Measurements from ENCODE around the gene LDB1. TPM values are rescaled to one million over a fixed set of nuclear protein-coding genes. Genes with fewer than 3 reads are reported as not detected.
A peak's percentile ranks its signal among the peaks of the same experiment; 100 is the strongest.

Gene LDB1
- total RNA-seq, 1 donor from 2014 or later = 46.4 TPM

DNA sequence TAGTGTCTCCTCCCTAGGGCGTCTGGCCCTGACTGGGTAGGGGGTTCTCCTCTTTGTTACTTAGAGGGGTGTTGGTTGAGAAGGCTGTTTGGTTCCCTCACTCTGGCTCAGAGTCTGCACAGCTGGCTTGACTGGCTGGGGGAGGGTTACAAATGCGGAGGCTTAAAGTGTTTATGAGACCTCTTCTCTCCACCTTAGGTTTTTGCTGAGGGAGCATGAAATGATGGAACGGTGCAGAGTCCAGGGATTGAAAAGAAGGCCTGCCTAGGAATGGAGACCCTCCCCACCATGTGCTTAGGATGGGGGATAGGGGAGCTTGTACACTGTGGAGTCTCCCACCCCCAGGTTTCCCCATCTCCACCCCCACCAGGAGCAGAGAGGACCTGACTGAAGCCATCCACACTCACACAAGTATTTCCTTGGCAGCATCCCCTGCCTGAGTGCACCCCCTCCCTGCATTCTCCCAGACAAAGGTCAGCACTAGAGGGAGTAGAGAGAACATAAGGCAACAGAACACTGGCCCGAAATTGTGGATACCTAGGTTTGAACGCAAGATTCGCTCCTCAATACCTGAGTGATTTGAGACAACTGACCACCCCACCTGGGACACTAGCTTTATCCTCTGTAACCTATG is 1.7 kb upstream of the LDB1 start:
- Histone ChIP-seq H3K4me2 (peak overlapping the region; percentile 89), H3K36me3 (no peaks in the 10 kb centered on the region), H3K27ac (no peak overlapping the region), H4K20me1 (ENCODE audit: low read depth) (peaks cover 8% of the 10 kb centered on the region), H3K27me3 (no peaks in the 10 kb centered on the region), H3K4me3 (peak overlapping the region; percentile 81), H3K4me1 (peaks cover 38% of the 10 kb centered on the region), H3K9ac (no peak overlapping the region), H3K9me3 (ENCODE audit: low read depth) (no peaks in the 10 kb centered on the region), H3K79me2 (ENCODE audit: low read depth) (peaks cover 29% of the 10 kb centered on the region), H3F3A (ENCODE audit: low read depth) (peaks cover 63% of the 10 kb centered on the region), H2AFZ (replicated peaks) (no peak overlapping the region)
- no peaks in the 10 kb centered on the region for H3K9me3 Mint-ChIP-seq
- peak overlapping the region; percentile 53 for H3K27ac Mint-ChIP-seq
- peak overlapping the region; percentile 90 for H3K4me3 Mint-ChIP-seq
- TF ChIP-seq, protein P1, sequence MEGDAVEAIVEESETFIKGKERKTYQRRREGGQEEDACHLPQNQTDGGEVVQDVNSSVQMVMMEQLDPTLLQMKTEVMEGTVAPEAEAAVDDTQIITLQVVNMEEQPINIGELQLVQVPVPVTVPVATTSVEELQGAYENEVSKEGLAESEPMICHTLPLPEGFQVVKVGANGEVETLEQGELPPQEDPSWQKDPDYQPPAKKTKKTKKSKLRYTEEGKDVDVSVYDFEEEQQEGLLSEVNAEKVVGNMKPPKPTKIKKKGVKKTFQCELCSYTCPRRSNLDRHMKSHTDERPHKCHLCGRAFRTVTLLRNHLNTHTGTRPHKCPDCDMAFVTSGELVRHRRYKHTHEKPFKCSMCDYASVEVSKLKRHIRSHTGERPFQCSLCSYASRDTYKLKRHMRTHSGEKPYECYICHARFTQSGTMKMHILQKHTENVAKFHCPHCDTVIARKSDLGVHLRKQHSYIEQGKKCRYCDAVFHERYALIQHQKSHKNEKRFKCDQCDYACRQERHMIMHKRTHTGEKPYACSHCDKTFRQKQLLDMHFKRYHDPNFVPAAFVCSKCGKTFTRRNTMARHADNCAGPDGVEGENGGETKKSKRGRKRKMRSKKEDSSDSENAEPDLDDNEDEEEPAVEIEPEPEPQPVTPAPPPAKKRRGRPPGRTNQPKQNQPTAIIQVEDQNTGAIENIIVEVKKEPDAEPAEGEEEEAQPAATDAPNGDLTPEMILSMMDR (IDR thresholded peaks at IDR 0.05) = peak; percentile 30
- TF ChIP-seq EZH2 (IDR thresholded peaks at IDR 0.05) = no peak
- H3K27me3 Mint-ChIP-seq (ENCODE audit: insufficient read depth, low read depth) = peaks cover 8% of the 10 kb centered on the region
- peak; percentile 54 for DNase-seq (ENCODE audit: low spot score)
- H3K36me3 Mint-ChIP-seq = no peaks in the 10 kb centered on the region
- peaks cover 43% of the 10 kb centered on the region for H3K4me1 Mint-ChIP-seq

GRCh38 chr10:102120991-102121738 is 997 bp upstream of the LDB1 start:
- Mint-ChIP-seq H3K27me3 (ENCODE audit: insufficient read depth, low read depth) (peaks cover 10% of the 10 kb centered on the region), H3K36me3 (no peaks in the 10 kb centered on the region), H3K9me3 (no peaks in the 10 kb centered on the region), H3K4me1 (peaks cover 49% of the 10 kb centered on the region), H3K4me3 (peak overlapping the region; percentile 90), H3K27ac (peak overlapping the region; percentile 78)
- Histone ChIP-seq H3K27ac (peak overlapping the region; percentile 91), H3K4me2 (peak overlapping the region; percentile 89), H3F3A (ENCODE audit: low read depth) (peaks cover 69% of the 10 kb centered on the region), H3K9ac (no peak overlapping the region), H3K36me3 (no peaks in the 10 kb centered on the region), H4K20me1 (ENCODE audit: low read depth) (peaks cover 8% of the 10 kb centered on the region), H3K79me2 (ENCODE audit: low read depth) (peaks cover 36% of the 10 kb centered on the region), H3K9me3 (ENCODE audit: low read depth) (no peaks in the 10 kb centered on the region), H3K4me3 (peak overlapping the region; percentile 81), H3K27me3 (no peaks in the 10 kb centered on the region), H2AFZ (replicated peaks) (no peak overlapping the region), H3K4me1 (peaks cover 45% of the 10 kb centered on the region)
- peak; percentile 89 for DNase-seq (ENCODE audit: low spot score)
- no peak for TF ChIP-seq EZH2 (IDR thresholded peaks at IDR 0.05)
- TF ChIP-seq EZH2phosphoT487 (IDR thresholded peaks at IDR 0.05) = no peak
- TF ChIP-seq, protein P1 (IDR thresholded peaks at IDR 0.05) = no peak

DNA sequence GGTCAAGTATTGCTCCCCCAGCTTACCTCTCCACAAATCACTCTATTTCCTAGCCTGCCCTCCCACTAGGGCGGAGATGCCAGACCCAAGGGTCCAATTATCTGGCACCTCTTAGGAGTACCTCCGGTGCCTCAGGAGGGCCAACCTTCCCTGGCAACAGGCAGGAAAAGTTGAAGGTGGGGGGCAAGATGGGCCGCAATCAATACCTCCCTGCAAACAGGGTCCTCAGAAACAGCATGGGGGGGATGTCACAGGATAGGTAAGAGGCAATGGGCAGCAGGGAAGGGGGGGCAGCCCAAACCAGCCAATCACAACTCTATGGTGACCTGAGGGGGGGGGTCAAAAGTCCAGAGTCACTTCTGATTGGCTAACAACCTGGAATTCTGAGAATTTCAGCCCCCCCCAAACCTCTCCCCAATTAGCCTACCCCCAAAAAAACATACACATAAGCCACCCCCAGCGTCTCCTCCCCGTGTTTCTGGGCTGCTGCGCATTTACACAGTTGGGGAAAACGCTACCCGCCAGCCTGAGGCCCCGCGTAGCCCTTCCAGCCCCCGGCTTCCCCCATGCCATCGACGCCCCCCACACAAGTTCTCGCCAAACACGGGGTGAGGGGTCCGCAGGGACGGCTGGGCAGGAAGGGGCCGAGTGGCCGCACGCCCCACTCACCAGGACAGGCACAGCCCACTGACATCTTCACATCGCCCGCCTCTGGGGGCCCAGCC is 589 bp downstream of the LDB1 start:
- Mint-ChIP-seq H3K27me3 (ENCODE audit: insufficient read depth, low read depth) (peaks cover 8% of the 10 kb centered on the region), H3K9me3 (no peaks in the 10 kb centered on the region), H3K27ac (no peak overlapping the region), H3K4me1 (peaks cover 61% of the 10 kb centered on the region), H3K4me3 (peak overlapping the region; percentile 91), H3K36me3 (no peaks in the 10 kb centered on the region)
- H4K20me1 ChIP-seq (ENCODE audit: low read depth) = peaks cover 8% of the 10 kb centered on the region
- H3K9me3 ChIP-seq (ENCODE audit: low read depth) = no peaks in the 10 kb centered on the region
- peak overlapping the region; percentile 79 for H3K27ac ChIP-seq
- H2AFZ ChIP-seq (replicated peaks) = peak overlapping the region; percentile 28
- H3K4me2 ChIP-seq = peak overlapping the region; percentile 89
- H3F3A ChIP-seq (ENCODE audit: low read depth) = peaks cover 83% of the 10 kb centered on the region
- H3K4me3 ChIP-seq = peak overlapping the region; percentile 81
- peaks cover 58% of the 10 kb centered on the region for H3K4me1 ChIP-seq
- H3K27me3 ChIP-seq = no peaks in the 10 kb centered on the region
- H3K36me3 ChIP-seq = no peaks in the 10 kb centered on the region
- peaks cover 52% of the 10 kb centered on the region for H3K79me2 ChIP-seq (ENCODE audit: low read depth)
- TF ChIP-seq EZH2 (IDR thresholded peaks at IDR 0.05) = no peak
- TF ChIP-seq EZH2phosphoT487 (IDR thresholded peaks at IDR 0.05) = no peak
- TF ChIP-seq, protein P1 (IDR thresholded peaks at IDR 0.05) = no peak
- peak overlapping the region; percentile 49 for H3K9ac ChIP-seq
- peak; percentile 64 for DNase-seq (ENCODE audit: low spot score)
